H1 (cell line): Measurements from ENCODE around the gene UMODL1. TPM values are rescaled to one million over a fixed set of nuclear protein-coding genes. Genes with fewer than 3 reads are reported as not detected.

Experiments
- CTCF ChIA-PET: fragments of 300-600 bp; sonication (Branson Sonifier 250); formaldehyde crosslinking; loops from one replicate; lab custom pipeline; 2021; ENCODE audit not compliant: partially characterized antibody; lab: Charles Lee
- POLR2A ChIA-PET: fragments of 300-600 bp; sonication (Branson Sonifier 250); formaldehyde crosslinking; loops from one replicate; lab custom pipeline; 2021; ENCODE audit warnings: inconsistent platforms; ENCODE audit not compliant: partially characterized antibody; lab: Charles Lee
- DNase-seq, 2 experiments: peaks; one replicate each; pipeline versions ENCODE4 v3.0.0 to v3.0.0-alpha.2; 2010 to 2022; ENCODE audit warnings: low spot score in 2 of 2, low read depth in 1 of 2, mixed read lengths in 1 of 2
- FAIRE-seq: peaks from 2 replicates; lab custom pipeline; 2011; peaks lifted over from hg19 to GRCh38; lab: Jason Lieb, UNC
- H2AFZ ChIP-seq: 2 replicates; pipeline ENCODE4 v1.8.1; 2012; ENCODE audit warnings: low read length, inconsistent platforms
- H2AK5ac ChIP-seq: 2 replicates; pipeline ENCODE4 v1.6.1; 2013; ENCODE audit warnings: low read depth, low read length
- H2BK120ac ChIP-seq: replicated peaks from 2 replicates; pipeline ENCODE3; 2013; ENCODE audit warnings: low read depth, low read length, inconsistent platforms
- H2BK12ac ChIP-seq: 2 replicates; pipeline ENCODE4 v1.6.1; 2013; ENCODE audit warnings: low read depth, low read length
- H2BK15ac ChIP-seq: 2 replicates; pipeline ENCODE4 v1.6.1; 2013; ENCODE audit warnings: low read length
- H2BK20ac ChIP-seq: 2 replicates; pipeline ENCODE4 v1.6.1; 2013; ENCODE audit warnings: low read length
- H2BK5ac ChIP-seq: 2 replicates; pipeline ENCODE4 v1.6.1; 2013; ENCODE audit warnings: low read depth, low read length
- H3K14ac ChIP-seq: 2 replicates; pipeline ENCODE4 v1.6.1; 2013; ENCODE audit warnings: inconsistent platforms; ENCODE audit not compliant: insufficient read length
- H3K18ac ChIP-seq: 2 replicates; pipeline ENCODE4 v1.6.1; 2013; ENCODE audit warnings: low read length; ENCODE audit errors: extremely low read depth
- H3K23ac ChIP-seq: 2 replicates; pipeline ENCODE4 v1.6.1; 2013; ENCODE audit warnings: inconsistent platforms; ENCODE audit not compliant: insufficient read length
- H3K23me2 ChIP-seq: 2 replicates; pipeline ENCODE4 v1.6.1; 2013; ENCODE audit warnings: low read depth, low read length
- H3K27ac ChIP-seq: 2 replicates; pipeline ENCODE4 v1.6.1; 2011; ENCODE audit warnings: low read depth, low read length, inconsistent platforms
- H3K27me3 ChIP-seq, 4 experiments: replicated peaks in 1 of 4; 1 replicate in 1 of 4; 2 replicates in 3 of 4; pipeline versions ENCODE4 v1.6.1 to v1.8.1; 2011 to 2013; ENCODE audit warnings: low read length in 3 of 4, mild to moderate bottlenecking in 3 of 4, inconsistent platforms in 2 of 4, mixed read lengths in 2 of 4, moderate library complexity in 1 of 4; ENCODE audit not compliant: control insufficient read depth in 3 of 4, insufficient read depth in 3 of 4; ENCODE audit errors: extremely low read depth in 1 of 4
- H3K36me3 ChIP-seq, 4 experiments: 2 replicates each; pipeline versions ENCODE4 v1.6.1 to v1.8.1; 2011 to 2013; ENCODE audit warnings: mild to moderate bottlenecking in 4 of 4, low read length in 3 of 4, moderate library complexity in 2 of 4, control low read depth in 1 of 4, inconsistent platforms in 1 of 4; ENCODE audit not compliant: insufficient read depth in 4 of 4, control insufficient read depth in 2 of 4
- H3K4ac ChIP-seq: replicated peaks from 2 replicates; pipeline ENCODE3; 2013; ENCODE audit warnings: low read length, low read depth, mixed read lengths, inconsistent platforms; ENCODE audit not compliant: insufficient read length
- H3K4me1 ChIP-seq, 4 experiments: replicated peaks in 1 of 4; 1 replicate in 1 of 4; 2 replicates in 3 of 4; pipeline versions ENCODE4 v1.6.1 to v1.8.1; 2011 to 2013; ENCODE audit warnings: low read length in 3 of 4, inconsistent platforms in 2 of 4, mixed read lengths in 1 of 4; ENCODE audit not compliant: insufficient read depth in 4 of 4, control insufficient read depth in 3 of 4
- H3K4me2 ChIP-seq, 2 experiments: 2 replicates each; pipeline versions ENCODE4 v1.6.1 to v1.8.1; 2011 to 2013; ENCODE audit warnings: low read depth in 2 of 2, low read length in 2 of 2, control low read depth in 1 of 2, inconsistent platforms in 1 of 2, mild to moderate bottlenecking in 1 of 2; ENCODE audit not compliant: insufficient read depth in 1 of 2
- H3K4me3 ChIP-seq, 4 experiments: fragments of 200-600, 300-600 bp in 1 of 4; sonication (generic), shearing (Covaris generic), sonication (Bioruptor Twin) in 1 of 4; 2 replicates each; pipeline versions ENCODE4 v1.5.1 to v1.8.1; 2011 to 2016; ENCODE audit warnings: low read length in 4 of 4, low read depth in 3 of 4, control low read depth in 2 of 4, inconsistent platforms in 2 of 4, mild to moderate bottlenecking in 2 of 4, mixed read lengths in 1 of 4, moderate library complexity in 1 of 4; ENCODE audit not compliant: insufficient read depth in 2 of 4; ENCODE audit errors: extremely low read depth in 1 of 4
- H3K56ac ChIP-seq: replicated peaks from 2 replicates; pipeline ENCODE3; 2013; ENCODE audit warnings: low read depth, mild to moderate bottlenecking, mixed read lengths, low read length, inconsistent platforms; ENCODE audit not compliant: insufficient read length
- H3K79me1 ChIP-seq: 2 replicates; pipeline ENCODE4 v1.6.1; 2013; ENCODE audit warnings: low read depth, low read length, control low read depth
- H3K79me2 ChIP-seq, 2 experiments: 2 replicates each; pipeline versions ENCODE4 v1.6.1 to v1.8.1; 2012 to 2013; ENCODE audit warnings: low read length in 2 of 2, mild to moderate bottlenecking in 2 of 2, inconsistent platforms in 1 of 2; ENCODE audit not compliant: insufficient read depth in 2 of 2, control insufficient read depth in 1 of 2
- H3K9ac ChIP-seq, 4 experiments: replicated peaks in 1 of 4; 1 replicate in 1 of 4; 2 replicates in 3 of 4; pipeline versions ENCODE4 v1.6.1 to v1.8.1; 2011 to 2013; ENCODE audit warnings: low read depth in 3 of 4, low read length in 3 of 4, control low read depth in 2 of 4, mild to moderate bottlenecking in 2 of 4, moderate library complexity in 2 of 4, inconsistent platforms in 1 of 4; ENCODE audit errors: extremely low read depth in 1 of 4
- H3K9me3 ChIP-seq, 2 experiments: 2 replicates each; pipeline versions ENCODE4 v1.6.1 to v1.8.1; 2012 to 2013; ENCODE audit warnings: mild to moderate bottlenecking in 2 of 2, moderate library complexity in 2 of 2, control low read depth in 1 of 2, inconsistent platforms in 1 of 2, low read depth in 1 of 2, low read length in 1 of 2, mixed read lengths in 1 of 2; ENCODE audit not compliant: insufficient read depth in 2 of 2
- H4K20me1 ChIP-seq, 2 experiments: replicated peaks in 1 of 2; 2 replicates each; pipeline versions ENCODE3 to v1.8.1; 2011 to 2013; ENCODE audit warnings: inconsistent platforms in 2 of 2, low read length in 2 of 2, mild to moderate bottlenecking in 1 of 2; ENCODE audit not compliant: insufficient read depth in 2 of 2, control insufficient read depth in 1 of 2
- H4K5ac ChIP-seq: 2 replicates; pipeline ENCODE4 v1.6.1; 2013; ENCODE audit warnings: low read length, low read depth, mixed read lengths, inconsistent platforms; ENCODE audit not compliant: insufficient read length
- H4K8ac ChIP-seq: 2 replicates; pipeline ENCODE4 v1.8.0; 2013; ENCODE audit warnings: mild to moderate bottlenecking, moderate library complexity, low read length, inconsistent platforms; ENCODE audit not compliant: insufficient read depth; ENCODE audit errors: extremely low read depth
- H4K91ac ChIP-seq: replicated peaks from 2 replicates; pipeline ENCODE3; 2013; ENCODE audit warnings: low read length, mixed read lengths, inconsistent platforms; ENCODE audit not compliant: insufficient read length
- CREB1 ChIP-seq: IDR thresholded peaks from 2 replicates; pipeline ENCODE4 v1.6.1; 2012; ENCODE audit warnings: inconsistent platforms
- MAFK ChIP-seq: IDR thresholded peaks from 2 replicates; pipeline ENCODE4 v1.6.1; 2012; ENCODE audit warnings: low read depth, mild to moderate bottlenecking, improper control_type of control experiment, low read length
- TEAD4 ChIP-seq: IDR thresholded peaks from 2 replicates; pipeline ENCODE4 v1.6.1; 2012; ENCODE audit warnings: low read depth, low read length, inconsistent platforms, mixed read lengths
- WGBS, 2 experiments: shearing (Covaris generic) in 1 of 2; methylation state at CpG; one replicate each; pipeline versions ENCODE4 v1.1.6 to v1.1.7; 2013 to 2015; ENCODE audit warnings: low lambda C conversion rate in 2 of 2, mixed read lengths in 2 of 2, inconsistent platforms in 1 of 2, low coverage in 1 of 2, missing lambda C conversion rate in 1 of 2; ENCODE audit not compliant: insufficient replicate concordance in 2 of 2, insufficient coverage in 1 of 2, insufficient read length in 1 of 2; ENCODE audit errors: extremely low coverage in 1 of 2, missing lambda C conversion rate in 1 of 2; 5-methylcytosine and 5-hydroxymethylcytosine counted together
- polyA plus RNA-seq, 7 experiments: library from polyadenylated mRNA; depleted of rRNA in 3 of 7; stranded (reverse) in 5 of 7; unstranded in 2 of 7; fragments of >200 nt in 5 of 7; fragments of 200-250 nt in 2 of 7; gene quantifications; 1 replicate in 5 of 7; 2 replicates in 1 of 7; 4 replicates in 1 of 7; pipeline versions ENCODE4 v1.2.1 to v1.2.3, GENCODE V29; 2011 to 2013; ENCODE audit warnings: missing spikeins in 2 of 7, mixed read lengths in 2 of 7
- total RNA-seq: library from RNA; stranded (reverse); fragmentation: NEBNext Ultra II Directional; extraction: Animal tissue kit (Norgen Biotek cat#: 25700); gene quantifications from 2 replicates; pipeline ENCODE4 v1.2.1, GENCODE V29; 2021

The UMODL1 gene
- total and polyA plus RNA-seq, 2 of the 8 experiments (the other 6 are each of a cell fraction or from before 2014, with no cell fraction given): not detected

- Histone ChIP-seq H2AK5ac (no peak overlapping the region), H2BK5ac (no peak overlapping the region), H2BK15ac (no peak overlapping the region), H4K20me1 (no peaks in the 10 kb centered on the region), H3K4me1 (no peaks in the 10 kb centered on the region), H3K23me2 (no peaks in the 10 kb centered on the region), H3K36me3 (no peaks in the 10 kb centered on the region), H3K23ac (no peak overlapping the region), H3K4me2 (no peak overlapping the region), H3K4ac (no peak overlapping the region), H2BK12ac (no peak overlapping the region), H4K5ac (no peak overlapping the region), H3K79me2 (no peaks in the 10 kb centered on the region), H2BK20ac (no peak overlapping the region), H2BK120ac (no peak overlapping the region), H3K14ac (no peak overlapping the region), H4K91ac (no peak overlapping the region), H3K27ac (no peak overlapping the region), H3K56ac (no peak overlapping the region), H3K9ac (no peak overlapping the region), H2AFZ (no peak overlapping the region), H3K79me1 (no peaks in the 10 kb centered on the region; the same call in 1 of the 2 replicates), H3K18ac (no peak overlapping the region), H3K4me3 (no peak overlapping the region), H4K8ac (no peak overlapping the region), H3K27me3 (no peaks in the 10 kb centered on the region), H3K9me3 (no peaks in the 10 kb centered on the region)
- POLR2A ChIA-PET: no interaction called here
- DNase-seq: no peak
- CTCF ChIA-PET: interaction anchor here (1.0 to 2.5 kb wide), 4 partner anchors 11 to 82 kb away, joined by 3 to 9 read pairs (median 3); no protein-coding TSS in a partner anchor
- FAIRE-seq: no peak
- 90% methylated on average over 3 of the region's 3 CpGs; no CpG with 5 or more reads in 1 of the 2 experiments for WGBS, 2 experiments
- TF ChIP-seq TEAD4: no peak
- TF ChIP-seq CREB1: no peak
- no peak for TF ChIP-seq MAFK
Observed at GRCh38 chr21:42176859-42177258, 105.7 kb downstream of the UMODL1 start.
